HG03432 (cell line): ENCODE data around the gene TBX2.
"Not testable (repeated sequence)": the region's sequence is repeated elsewhere in the genome, so short reads cannot be mapped to it uniquely, and the experiment has no call there.

Source experiments
- ATAC-seq: cut with Tn5 transposase; IDR thresholded peaks from one replicate; pipeline ENCODE4 v1.9.1; 2021; ENCODE audit warnings: mild to moderate bottlenecking, moderate library complexity; ENCODE audit not compliant: unreplicated experiment

The TBX2 gene

GRCh38 chr17:61399131-61400065, at the start of gene TBX2:
Gene TBX2 (plus strand): TSS chr17:61399843. CDS start chr17:61400177, 334 bp downstream.
- ATAC-seq: no peak

DNA sequence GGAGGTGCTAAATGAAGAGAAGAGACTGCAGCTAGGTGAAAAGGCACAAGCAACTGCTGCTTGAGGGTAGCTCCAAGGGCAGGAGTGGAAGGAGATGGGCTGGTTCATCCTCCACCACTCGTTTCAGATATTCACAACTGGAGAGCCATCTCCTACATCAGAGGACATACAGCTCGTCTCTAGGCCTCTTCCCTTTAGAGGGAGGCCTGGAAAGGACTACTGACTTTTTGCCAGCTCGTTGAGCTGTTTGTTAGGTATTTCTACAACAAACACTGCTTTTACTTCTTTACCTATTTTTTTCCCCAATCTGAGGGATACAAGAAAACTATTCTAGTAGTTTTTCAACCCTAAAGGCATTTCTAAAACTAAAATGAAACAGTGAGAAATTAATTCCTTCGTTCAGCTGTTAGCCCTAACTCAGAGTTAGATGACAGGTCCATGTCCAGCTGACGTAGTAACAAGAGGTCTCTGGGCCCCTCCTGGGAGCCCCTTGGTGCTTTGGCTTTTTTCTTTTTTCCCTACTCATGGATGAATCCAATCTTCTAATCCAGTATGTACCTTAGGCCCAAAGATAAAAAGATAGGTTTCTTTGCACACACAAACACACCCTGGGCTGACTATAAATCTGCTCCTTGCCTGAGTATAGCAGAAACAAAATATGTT, 47.8 kb upstream of the TBX2 start:
- ATAC-seq: no peak

GRCh38 chr17:61352408-61352770, 47.3 kb upstream of the TBX2 start:
- ATAC-seq: no peak

DNA sequence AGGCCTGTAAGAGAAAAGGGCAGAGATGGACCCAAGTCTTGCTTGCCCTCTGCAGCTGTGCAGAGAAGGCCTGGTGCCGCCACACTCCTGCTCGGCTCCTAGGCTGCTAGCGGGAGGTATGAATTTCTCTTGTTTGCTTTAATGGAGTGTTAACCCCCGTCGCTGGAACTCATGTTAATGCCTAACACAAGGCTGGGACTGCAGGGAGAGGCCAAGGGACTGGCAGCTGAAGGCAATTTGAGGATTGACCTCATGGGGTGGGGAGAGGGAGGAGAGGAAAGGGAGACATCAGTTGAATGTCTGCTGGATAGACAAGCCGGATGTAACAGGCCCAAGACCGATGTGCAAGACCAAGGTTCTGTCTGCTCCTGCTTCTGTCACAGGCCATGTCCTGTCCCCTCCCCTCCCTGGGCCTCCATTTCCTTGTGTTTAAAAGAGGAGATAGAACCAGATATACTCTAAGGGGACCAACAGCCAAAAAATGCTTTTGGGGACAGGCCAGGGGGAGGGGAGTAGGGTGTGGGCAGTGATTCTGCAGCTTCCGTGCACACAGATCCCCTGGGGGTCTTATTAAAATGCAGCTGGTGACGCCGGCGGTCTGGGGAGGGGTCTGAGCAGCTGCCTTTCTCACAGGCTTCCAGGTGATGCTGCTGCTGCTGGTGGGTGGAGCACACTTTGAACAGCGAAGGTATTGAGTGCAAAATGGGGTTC, 46.7 kb upstream of the TBX2 start:
- no peak for ATAC-seq

- no peak for ATAC-seq
These were observed 46.0 kb upstream of the TBX2 start for GRCh38 chr17:61353615-61354014.

DNA sequence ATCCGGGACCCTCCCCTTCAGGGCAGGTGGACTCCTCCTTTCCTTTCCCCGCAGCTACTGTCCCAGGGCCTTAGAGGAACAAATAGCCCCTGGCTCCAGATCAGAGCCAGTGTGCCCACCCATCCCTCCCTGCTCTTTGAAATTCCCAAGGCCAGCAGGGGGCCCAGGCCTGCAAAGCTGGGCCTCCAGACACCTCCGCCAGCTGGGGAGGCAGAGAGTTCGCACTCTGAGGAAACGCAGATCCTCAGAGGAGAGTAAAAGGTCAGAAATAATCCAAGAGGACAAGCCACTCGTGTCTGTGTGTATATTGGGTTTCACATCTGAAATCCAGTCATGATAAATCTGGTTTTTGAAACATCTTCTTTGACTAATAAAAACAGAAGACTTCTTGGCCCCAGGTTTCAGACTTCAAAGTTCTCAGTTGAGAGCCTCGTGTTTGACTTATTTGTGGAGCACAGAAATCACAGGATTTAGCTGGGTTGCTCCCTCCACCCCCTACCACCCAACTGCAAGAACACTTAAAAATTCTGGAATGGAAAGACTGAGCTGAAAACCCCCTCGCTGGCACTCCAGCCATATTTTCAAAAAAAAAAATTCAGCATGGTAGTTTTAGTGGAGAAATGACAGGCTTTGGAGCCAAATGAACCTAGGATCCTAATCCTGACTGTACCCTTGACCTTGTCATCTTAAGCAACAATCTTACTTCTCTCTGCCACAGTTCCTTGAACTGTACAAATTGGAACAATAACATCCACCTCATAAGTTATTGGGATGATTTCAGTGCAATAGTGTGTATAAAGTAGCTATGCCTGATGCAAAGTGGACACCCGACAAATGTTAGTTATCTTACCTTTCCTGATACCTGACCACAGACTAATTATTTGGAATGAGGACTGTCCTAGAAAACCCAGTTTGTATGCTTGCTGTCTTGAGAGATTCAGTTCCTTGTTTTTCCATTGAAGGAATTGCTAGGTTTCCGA, 44.5 kb upstream of the TBX2 start:
- ATAC-seq: no peak

- ATAC-seq: not testable (repeated sequence)
These were observed 42.6 kb upstream of the TBX2 start for GRCh38 chr17:61357061-61357460.

- ATAC-seq: not testable (repeated sequence)
These were observed 40.1 kb upstream of the TBX2 start for GRCh38 chr17:61359513-61359912.

DNA sequence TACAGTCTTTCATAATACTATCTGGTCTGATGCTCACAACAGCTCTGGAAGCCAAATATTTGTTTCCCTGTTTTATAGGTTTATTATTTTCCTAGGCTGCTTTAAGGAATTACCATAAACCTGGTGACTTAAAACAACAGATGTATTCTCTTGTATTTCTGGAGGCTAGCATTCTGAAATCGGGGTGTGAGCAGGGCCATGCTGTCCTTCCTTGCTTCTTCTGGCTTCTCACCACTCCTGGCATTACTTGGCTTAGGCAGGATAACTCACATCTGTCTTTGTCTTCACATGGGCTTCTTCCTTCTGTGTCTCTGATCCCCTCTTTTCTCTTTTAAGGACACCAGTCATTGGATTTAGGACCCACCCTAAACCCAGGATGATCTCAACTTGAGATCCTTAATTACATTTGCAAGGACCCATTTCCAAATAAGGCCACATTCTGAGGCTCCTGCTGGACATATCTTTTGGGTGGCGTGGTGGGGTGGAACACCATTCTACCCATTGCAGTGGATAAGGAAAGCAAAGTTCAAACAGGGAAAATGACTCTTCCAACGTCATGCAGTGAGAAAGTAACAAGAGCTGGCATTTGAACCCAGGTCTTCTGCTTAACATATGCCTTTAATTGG, 39.2 kb upstream of the TBX2 start:
- ATAC-seq: no peak

DNA sequence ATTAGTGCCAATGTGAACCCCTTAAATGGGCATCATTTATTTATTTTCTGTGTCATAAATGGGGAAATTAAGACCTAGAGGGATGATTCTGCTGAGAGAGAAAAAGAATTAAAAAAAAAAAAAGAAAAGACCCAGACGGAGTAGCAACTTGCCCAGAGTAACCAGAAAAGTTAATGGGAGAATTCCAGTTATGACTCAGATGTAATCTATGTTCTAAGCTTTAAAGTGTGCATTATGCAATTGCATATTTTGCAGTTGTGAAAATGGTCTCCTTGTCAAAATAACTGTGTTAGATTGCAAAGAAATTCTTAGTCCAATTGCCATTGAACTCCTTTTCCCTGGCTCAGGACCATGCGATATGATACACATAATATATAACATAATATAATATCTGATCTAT, 38.6 kb upstream of the TBX2 start:
- no peak for ATAC-seq

DNA sequence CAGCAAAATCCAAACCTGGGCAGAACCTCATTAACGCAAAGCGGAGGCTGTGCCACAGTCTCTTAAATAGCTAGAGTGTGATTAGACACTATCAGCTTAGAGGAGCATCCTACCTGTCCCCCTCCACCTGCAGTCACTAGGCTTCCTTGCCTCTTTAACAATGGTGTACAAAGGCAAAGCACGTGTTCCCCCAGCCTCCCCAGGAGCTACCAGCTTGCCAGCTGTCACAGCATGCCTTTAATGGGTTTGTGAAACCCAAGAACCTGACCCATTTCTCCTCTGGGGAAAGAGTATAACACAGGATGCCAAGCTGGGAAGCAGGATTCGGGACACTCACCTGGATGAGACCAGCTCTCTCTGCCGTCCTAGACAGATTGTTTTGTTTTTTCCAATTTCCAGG, 37.2 kb upstream of the TBX2 start:
- ATAC-seq: no peak

DNA sequence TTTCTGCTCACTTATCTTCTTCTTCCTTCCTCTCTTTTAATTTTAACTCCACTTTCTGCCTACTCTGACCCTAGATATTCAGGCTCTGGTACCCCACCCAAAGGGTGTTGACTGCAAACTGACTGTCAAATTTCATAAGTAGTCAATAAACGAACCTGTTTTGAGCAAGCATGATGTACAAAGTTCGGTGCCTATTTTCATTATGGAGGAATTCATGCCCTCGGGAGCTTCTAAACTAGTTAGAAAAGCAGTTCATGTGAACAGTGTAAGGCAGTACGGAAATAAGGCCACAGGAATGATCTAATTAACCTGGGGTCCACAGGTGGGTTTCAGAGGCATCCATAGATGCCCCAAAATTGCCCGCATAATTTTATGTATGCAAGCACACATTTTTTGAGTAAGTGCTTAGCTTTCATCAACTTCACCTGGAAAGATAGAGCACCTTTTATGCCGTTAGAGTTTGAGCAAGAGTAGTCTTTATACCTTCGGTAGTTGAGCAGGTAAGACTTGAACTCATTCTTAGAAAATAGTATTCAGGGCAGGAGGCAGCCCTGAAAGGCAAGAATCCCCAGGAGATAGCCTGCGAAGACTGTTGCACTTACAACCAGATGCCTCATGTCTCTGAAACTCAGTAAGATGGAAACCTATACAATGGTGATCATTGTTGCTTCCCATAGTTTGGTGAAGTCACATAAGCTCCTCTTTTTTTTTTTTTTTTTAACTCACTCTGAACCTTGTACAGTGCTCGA, 36.6 kb upstream of the TBX2 start:
- ATAC-seq: no peak

DNA sequence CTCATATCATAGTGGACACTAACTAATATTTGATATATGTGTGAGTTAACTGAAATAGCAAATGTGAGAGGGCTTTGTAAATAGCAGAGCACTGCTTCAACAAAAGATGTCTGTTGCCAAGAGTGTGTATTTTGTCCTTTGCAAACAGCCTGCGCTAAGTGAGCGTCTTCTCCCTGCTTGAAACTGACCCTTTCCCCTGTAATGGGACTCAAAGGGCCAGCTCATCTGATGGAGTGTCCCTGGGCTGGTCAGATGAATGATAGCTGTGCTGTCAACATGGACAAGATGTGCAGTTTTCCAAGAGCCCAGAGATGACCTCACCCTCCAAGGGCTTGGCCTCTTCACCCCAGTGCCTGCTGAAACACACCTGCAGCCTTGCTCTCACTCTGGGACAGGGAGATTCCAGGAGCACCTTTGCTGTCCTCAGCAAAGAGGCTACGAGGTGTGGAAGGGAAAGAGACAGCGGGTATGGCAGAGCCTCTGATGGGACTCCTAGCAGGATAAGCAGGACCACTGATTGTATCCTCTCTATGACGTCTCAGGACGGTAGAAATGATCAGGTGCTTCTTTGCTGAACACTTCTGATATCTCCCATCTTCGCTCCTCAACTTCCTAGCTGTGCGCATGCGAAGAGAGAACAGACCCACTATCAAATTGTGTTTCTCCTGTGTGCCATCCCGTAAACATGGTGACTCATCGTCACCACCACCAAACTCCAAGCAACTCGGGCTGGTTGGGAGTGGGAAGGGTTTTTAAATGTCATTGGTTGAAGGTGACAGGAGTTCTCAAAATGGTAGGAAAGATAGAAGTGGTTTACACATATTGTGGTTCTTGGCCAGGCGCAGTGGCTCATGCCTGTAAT, 35.8 kb upstream of the TBX2 start:
- no peak for ATAC-seq

GRCh38 chr17:61364463-61364846, 35.2 kb upstream of the TBX2 start:
- ATAC-seq: no peak

DNA sequence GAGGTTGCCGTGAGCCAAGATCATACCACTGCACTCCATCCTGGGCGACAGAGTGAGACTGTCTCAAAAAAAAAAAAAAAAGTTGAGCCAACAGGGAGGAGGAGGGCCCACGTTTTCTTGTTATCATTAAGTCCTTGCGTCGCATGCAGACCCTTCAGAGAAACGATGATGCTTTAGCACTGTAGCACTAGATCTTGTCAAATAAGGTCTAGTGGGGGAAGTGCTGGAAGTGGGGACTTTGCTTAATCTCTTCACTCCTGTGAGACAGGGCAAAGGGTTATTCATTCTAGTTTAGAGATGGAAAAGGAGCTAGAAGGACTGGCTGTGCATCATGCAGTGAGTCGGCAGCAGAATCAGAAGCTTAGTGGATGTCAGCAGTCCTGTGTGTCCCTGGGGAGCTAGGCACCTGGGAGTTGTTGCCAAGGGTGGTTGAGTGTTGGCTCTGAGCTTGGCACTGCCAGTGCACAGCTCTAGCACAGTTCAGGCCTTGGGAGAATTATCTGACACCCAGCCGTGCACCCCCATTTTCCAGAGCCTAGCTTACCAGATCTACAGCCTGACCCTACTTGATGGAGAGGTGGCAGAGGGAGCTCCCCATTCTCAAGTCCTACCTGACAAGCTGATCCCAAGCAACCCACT, 33.4 kb upstream of the TBX2 start:
- no peak for ATAC-seq

DNA sequence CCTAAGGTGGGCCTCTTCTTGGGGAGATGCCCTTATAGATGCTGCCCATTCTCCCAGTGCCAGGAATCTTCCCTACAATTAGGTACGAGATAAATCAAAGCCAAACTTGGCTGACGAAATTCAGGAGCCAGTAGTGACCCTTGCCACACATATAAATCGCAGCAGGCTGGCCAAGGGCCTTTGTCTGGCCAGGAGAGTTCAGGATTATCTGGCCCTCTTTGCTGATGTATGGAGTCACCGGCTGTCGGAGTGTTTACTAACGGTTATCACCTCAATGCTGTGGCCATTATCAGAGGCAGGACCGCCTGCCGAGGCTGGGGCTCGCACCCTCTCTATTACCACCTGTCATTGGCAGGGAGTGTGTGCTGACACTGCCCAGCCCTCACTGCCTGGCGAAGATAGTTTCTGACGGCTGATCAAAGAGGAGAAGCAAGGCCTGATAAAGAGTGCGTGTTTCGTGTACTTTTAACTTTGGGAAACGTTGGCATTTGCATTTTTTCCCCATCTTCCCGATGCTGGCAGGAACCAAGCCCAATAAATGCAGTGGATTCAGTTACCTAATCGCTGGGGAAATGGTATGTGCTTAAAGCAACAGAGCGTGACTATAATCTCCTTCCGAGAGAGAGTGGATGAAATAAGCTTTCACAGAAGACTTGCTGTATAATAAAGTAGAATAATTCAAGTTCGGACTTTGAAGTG, 32.8 kb upstream of the TBX2 start:
- no peak for ATAC-seq
